Activated naive CD4-positive, alpha-beta T cell treated with anti-CD3 and anti-CD28 coated beads, Interleukin-2, amount 50 U/mL, for 16 hours (primary cell): Measurements from ENCODE around the gene BNC2.
"Not testable (repeated sequence)": the region's sequence is repeated elsewhere in the genome, so short reads cannot be mapped to it uniquely, and the experiment has no call there.

ENCODE experiments used
- DNase-seq: peaks from one replicate; pipeline ENCODE4 v3.0.0-alpha.2; 2020

Gene BNC2, protein sequence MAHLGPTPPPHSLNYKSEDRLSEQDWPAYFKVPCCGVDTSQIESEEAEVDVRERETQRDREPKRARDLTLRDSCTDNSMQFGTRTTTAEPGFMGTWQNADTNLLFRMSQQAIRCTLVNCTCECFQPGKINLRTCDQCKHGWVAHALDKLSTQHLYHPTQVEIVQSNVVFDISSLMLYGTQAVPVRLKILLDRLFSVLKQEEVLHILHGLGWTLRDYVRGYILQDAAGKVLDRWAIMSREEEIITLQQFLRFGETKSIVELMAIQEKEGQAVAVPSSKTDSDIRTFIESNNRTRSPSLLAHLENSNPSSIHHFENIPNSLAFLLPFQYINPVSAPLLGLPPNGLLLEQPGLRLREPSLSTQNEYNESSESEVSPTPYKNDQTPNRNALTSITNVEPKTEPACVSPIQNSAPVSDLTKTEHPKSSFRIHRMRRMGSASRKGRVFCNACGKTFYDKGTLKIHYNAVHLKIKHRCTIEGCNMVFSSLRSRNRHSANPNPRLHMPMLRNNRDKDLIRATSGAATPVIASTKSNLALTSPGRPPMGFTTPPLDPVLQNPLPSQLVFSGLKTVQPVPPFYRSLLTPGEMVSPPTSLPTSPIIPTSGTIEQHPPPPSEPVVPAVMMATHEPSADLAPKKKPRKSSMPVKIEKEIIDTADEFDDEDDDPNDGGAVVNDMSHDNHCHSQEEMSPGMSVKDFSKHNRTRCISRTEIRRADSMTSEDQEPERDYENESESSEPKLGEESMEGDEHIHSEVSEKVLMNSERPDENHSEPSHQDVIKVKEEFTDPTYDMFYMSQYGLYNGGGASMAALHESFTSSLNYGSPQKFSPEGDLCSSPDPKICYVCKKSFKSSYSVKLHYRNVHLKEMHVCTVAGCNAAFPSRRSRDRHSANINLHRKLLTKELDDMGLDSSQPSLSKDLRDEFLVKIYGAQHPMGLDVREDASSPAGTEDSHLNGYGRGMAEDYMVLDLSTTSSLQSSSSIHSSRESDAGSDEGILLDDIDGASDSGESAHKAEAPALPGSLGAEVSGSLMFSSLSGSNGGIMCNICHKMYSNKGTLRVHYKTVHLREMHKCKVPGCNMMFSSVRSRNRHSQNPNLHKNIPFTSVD

DNA sequence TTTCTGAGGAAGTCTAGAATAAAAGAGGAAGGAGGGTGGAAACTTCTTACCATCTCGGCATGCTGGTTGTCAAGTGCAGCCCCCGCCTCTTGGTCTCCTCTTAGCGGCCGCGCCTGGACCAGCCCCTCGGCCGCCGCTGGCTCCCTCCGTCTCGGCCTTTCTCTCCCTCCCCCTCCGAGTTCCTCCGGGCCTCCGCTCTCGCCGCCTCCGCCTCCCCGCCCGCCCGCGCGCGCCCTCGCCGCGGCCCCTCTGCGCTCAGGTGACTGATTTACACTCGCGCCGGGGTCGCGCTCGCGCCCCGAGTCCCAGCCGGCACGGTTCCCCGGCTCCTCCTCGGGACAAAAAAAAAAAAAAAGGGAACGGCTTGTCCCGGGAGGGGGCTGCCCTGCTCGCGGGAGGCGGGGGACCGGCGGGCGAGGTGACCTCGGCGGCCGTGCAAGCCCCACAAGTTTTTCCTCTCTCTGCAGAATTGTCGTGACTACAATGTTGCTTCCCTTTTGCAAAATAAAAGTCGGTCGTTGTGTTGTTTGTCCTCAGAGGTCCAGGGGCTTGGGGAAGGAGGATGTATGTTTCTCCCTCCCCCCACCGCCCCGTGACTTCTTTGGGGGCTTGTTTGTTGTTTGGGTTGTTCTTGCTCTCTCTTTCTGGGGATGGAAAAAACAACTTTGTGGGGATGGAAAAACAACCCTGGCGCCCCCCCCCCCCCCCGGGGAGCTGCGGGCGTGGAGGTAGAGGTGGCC is at the start of gene BNC2:
Gene BNC2, minus strand, starts transcription at position 75 of the 740 bp plus-strand sequence. Its CDS starts 22 bp downstream, at position 53.
- DNase-seq: no peak

DNA sequence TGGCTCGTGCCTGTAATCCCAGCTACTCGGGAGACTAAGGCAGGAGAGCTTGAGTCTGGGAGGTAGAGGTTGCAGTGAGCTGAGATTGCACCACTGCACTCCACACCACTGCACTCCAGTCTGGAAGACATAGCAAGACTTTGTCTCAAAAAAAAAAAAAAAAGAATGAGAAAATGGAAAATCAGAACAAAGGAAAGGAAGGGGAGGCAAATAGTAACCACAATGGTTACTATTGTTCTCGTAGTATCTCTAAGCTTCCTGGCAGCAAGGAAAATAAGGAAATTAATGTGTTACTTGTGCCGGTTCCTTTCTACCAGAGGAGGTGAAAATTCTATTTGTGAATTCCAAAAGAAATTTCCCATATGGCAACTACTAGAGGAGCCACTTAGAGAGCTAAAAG is 48.5 kb upstream of the BNC2 start:
- no peak for DNase-seq

DNA sequence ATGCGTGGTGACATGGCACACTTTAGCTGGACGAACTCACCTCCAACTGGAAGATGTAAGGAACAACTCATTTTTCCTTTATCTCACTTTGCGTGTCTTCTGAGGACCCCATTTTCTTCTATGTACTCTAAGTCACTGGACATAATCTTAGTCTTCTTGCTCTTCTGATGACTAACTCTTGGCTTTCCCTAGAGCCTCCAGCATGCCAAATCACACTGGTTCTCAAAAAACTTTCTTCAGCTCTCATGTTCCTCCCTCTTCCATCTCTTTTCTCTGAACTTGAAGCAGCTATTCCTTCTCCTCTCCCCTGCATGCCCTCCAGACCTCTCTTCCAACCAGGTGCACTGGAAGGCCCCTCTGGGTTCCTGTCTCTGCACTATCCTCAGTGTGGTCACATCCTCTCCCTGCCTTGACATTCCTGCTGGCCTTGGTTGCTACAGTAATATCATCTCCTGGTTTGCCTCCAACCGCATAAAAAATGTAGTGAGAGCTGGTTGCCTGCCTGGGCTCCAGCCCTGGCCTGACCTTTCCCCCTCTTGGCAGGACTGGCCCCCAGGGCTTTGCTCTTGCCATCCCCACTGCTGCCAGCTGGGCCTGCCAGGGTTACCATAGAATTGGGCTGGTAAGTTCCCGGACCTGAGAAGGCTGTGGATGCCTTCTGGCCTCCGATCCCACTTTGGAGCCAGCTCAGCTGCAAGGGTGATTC is 44.8 kb upstream of the BNC2 start:
- no peak for DNase-seq

DNA sequence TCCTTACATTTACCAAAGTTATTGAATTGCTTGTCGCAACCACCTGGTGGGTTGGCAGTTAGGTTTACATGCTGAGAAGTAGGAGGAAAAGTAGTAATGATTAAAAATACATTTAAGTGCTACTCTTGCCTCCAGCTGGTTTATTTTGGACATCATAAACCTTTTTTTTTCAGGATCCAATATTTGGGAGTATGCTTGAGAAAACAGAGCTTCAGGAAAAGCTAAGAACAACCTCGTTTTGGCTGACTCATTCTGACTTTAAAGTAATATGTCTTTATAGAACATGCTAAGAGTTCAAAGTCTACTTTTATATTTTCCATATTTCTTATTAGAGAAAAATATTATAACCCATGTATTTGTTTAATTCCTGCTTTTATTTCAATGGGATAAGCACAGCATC is 41.7 kb upstream of the BNC2 start:
- DNase-seq: no peak

DNA sequence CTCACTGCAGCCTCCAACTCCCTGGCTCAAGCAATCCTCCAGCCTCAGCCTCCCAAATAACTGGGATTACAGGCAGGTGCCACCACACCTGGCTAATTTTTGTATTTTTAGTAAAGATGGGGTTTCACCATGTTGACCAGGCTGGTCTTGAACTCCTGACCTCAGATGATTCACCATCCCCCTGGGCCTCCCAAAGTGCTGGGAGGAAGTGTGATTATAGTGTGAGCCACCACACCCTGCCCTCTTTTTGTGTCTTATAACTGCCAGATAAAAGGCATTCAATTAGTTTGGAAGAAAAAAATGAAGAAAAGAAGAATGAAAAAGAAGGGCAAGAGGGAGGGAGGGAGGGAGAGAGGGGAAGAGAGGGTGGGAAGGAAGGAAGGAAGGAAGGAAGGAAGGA is 37.7 kb upstream of the BNC2 start:
- DNase-seq: not testable (repeated sequence)

DNA sequence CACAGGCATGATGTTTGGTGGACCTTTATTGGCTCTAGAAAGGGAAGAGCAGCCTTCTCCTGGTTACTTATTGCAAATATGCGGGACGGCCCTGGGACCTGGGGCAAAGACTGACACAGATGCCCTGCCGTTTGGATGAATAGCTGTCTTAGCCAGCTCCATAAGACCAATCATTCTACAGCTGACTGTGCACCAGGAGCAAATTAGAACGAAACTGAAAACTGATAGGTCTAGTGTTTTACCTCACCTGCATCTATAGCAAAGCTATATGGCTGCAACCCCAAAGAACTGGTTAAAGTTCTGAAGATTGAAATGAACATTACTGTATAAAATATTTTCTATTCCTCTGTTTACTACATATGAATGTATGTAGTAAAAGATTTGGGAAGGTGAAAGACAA is 34.2 kb upstream of the BNC2 start:
- DNase-seq: no peak

DNA sequence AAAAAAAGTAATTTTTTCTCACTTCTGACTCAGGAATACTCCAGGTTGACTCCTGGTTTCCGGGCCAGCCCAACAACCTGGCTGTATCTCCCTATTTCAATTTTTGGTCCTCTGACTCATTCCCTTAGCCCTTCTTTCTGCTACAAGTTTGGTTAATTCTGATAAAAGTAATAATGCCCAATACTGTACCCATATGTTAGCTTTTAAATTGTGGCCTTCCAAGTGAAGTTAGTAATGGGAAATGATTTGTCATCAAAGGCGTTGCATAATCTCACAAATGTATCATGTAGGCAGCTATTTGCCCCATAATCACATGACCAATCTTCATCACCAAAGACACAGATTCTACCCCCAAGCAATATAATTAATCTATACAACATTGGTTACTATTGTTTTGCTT is 31.1 kb upstream of the BNC2 start:
- no peak for DNase-seq

DNA sequence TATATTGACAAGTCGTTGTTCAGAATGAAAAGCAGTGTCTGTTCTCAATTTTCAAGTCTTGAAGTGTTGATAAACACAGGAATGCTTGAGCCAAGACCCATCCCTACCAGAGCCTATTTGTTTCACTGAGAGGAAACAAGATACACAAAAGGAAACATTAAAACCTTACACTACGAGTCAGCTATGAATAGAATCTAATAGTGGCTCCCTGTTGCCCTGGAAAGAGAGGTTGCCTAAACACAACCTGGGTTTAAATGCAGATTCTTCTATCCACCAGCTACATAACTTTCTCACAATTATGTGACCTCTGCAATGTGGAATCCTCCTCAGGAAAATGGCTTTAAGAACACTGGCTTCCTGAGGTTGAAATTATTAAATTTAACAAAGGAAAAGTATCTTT is 29.1 kb upstream of the BNC2 start:
- DNase-seq: no peak

DNA sequence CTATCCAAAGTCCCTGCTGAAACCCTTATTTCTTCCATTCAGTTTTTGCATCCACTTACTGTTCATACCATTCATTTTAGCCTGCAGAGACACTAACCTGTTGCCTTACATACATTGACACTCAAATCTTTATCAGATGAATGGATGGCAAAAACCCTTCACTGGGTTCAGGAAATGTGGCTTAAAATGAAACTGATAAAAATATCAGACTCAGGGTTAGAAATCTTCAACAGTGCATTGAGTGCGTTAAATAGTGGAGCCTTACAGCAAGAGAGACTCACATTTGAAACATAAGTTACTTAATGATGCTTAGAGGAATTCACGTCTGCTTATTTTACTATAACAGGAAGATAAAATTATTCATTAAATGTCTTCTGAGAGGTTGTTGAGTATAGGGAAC is 28.0 kb upstream of the BNC2 start:
- no peak for DNase-seq

DNA sequence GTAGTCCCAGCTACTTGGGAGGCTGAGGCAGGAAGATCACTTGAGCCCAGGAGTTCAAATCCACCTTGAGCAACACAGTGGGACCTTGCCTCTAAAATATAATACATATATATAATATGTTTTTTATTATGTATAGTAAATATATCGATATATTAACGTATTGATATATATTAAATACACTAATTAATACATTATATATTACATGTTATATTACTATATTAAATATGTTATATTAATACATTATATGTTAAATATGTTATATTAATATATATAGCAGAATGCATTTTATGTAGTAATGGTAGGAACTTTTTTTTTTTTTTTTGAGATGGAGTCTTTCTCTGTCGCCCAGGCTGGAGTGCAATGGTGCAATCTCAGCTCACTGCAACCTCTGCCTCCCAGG is 18.1 kb upstream of the BNC2 start:
- no peak for DNase-seq

DNA sequence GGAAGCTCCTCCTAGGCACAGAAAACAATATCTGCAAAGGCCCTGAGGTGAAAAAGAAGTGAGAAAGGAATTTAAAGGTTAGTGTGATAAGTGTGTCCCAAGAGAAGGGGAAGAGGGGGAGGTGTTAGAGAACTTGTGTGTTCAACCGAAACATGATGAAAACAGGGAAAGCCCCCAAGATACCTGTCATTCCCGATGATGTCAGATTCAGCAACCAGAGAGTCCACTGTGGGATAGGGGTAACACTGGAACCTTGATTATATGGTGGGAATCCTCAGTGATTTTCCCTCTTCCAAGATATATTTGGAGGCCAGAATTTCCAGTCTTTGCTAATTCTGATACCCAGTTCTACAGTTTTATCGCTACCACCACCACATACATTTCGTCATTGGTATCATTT is 15.5 kb upstream of the BNC2 start:
- DNase-seq: no peak

DNA sequence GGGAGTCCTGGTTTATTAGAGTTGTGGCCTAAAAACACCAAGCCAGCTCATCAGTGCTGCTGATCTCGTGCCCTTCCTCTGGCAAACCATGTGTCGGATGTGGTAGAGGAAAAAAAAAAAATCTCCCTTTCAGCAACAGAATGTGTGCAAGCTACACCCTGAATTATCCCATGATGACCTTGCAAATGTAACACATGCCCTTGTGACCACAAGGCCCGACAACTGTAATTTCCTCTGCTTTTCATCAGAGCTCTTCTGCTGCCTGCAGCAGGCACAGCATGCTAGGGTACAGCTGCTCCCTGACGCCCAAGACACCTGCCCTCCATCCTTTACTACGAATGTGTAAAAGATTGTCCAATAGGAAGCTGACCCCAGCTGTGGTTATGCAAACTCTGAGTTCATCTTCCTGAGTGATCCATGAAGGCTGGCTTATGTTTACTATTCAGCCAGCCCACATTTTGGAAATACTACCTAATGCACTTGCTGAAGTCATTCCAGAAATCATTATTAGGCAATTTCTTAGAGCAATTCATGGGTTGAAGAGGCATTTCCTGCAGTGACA is 14.6 kb upstream of the BNC2 start:
- DNase-seq: no peak

DNA sequence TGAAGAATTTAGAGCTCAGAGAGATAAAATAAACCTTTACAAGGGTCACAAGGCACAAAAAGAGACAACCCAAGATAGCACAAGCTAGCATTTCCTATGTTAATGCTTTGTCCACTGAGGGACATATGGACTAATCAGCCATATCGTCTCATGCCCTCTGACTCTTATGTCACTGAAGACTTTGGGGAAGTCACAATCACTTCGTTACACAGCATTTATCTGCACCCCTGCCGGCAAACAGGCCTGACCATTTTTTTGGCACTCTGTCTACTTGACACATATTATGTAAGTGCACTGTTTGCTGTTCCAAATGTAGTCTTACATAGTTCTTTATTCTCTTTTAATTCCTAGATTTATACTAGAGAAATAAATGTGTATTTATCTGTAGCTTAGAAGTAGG is 13.9 kb upstream of the BNC2 start:
- DNase-seq: no peak

DNA sequence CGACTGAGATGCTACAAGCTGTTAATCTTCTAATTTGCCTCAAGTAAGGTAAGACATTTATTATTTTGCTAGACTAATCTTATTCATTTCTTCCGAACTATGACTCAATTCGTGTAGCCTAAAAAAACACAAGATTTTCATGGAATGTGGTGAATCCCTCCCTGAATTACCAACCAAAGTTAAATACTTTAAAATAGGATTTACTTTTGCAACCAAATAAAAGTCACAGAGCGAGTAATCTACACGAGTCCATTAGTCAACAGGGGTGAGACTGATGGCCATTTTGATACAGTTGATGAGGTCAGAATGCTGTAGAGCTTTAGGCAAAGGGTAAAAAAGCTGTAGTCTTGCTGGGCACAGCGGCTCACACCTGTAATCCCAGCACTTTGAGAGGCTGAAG is 13.1 kb upstream of the BNC2 start:
- DNase-seq: no peak

DNA sequence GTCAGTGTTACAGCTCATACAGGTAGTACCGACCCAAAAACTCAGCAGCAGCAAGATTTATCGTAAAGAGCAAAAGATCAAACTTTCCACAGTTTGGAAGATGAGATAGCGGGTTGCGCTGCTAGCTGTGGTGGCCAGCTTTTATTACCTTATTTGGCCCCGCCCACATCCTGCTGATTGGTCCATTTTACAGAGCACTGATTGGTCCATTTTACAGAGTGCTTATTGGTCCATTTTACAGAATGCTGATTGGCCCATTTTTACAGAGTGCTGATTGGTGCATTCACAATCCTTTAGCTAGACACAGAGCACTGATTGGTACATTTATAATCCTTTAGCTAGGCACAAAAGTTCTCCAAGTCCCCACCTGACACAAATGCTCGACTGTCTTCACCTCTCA is 12.0 kb upstream of the BNC2 start:
- not testable (repeated sequence) for DNase-seq

DNA sequence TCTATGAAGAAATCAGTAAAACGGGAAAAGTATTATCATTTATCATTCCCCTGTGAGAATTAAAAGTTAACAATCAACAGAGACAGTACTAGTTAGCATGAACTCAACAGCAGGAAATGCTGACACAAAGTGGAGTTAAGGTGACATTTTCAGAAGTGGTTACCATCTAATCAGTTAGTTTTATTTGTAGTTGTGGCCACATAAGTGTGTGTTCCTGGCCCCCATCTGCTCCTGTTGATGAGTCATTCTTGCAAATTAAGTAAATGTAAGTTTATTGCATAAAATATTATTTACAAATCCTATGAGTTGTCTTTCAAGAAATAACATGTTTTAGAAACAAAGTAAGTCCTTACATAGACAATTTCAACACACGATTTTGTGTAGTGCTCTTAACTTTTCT is 8.9 kb upstream of the BNC2 start:
- no peak for DNase-seq

DNA sequence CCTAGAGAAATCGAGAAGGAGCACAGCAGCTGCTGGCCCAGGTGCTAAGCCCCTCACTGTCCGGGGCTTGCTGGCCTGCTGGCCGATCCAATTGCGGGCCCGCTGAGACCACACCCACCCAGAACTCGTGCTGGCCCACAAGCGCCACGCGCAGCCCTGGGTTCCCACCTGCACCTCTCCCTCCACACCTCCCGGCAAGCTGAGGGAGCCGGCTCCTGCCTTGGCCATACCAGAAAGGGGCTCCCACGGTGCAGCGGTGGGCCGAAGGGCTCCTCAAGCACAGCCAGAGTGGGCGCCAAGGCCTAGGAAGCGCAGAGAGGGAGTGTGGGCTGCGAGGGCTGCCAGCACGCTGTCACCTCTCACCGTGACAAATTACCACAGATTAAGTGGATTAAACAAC is 6.8 kb upstream of the BNC2 start:
- no peak for DNase-seq

DNA sequence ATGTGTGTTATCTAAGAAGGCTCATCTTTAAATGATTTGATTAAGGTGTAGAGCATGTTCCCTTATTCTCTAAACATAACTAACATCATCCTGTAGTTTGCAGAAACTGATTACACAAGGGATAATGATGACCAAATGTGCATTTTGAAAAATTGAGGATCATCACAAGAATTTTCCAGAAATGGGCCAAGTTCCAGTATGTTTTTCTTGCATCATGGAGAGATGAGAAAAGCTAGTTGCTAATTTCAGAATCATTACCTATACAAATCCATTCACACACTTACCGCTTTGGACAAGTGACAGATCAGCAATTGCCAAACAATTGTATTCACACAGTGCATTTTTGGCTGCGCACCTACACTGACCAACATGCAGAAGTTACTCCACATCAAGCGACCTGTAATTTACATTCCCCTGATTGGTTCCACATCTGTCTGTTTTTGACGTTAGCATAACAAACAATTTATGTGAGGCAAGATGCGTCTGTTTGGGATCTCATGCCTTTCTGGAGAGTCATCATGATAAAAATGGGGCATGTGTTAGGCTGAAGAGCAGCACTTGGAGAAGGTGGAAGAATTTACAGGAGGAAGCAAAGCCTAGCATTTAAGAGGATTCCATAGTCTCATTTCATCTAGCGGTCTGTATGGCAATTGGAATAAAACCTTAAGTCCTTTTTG is 2.8 kb upstream of the BNC2 start:
- DNase-seq: no peak

DNA sequence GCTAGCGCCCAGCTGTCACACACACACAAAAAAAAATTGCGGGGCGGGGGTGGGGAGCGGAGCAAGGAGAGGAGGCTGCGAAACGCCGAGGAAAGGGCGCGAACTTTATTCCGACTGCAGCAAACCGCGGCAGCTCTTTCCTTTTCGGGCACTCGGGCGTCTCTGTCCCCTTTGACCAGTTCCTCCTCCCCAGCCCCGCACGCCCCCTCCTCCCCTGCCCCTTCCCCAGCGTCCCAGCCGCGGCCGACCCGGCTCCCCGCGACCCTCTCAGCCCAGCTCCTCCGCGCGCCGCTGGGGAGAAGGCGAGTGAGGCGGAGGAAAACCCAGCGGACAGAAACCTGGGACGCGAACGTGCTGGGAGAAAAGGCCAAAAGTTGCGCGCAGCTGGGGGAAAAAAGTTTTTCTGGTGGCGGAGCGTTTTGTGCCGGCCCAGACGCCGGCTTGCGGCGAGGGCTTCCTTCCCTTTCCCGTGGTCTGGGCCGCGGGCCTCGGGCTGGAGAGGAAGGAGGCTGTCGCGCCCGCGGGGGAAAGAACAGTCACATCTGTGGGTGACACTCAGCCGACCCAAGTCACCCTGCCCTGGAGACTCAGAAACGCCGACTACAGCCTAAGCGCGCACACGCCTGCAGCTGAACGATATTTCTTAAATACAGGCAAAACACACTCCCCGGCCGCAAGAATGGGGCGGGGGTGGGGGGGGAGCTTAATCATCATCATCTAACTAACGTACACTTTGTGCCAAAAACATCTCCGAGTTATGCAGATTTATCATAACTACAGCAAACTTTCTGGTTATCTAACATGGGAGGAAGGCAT is 1.1 kb upstream of the BNC2 start:
- DNase-seq: no peak

DNA sequence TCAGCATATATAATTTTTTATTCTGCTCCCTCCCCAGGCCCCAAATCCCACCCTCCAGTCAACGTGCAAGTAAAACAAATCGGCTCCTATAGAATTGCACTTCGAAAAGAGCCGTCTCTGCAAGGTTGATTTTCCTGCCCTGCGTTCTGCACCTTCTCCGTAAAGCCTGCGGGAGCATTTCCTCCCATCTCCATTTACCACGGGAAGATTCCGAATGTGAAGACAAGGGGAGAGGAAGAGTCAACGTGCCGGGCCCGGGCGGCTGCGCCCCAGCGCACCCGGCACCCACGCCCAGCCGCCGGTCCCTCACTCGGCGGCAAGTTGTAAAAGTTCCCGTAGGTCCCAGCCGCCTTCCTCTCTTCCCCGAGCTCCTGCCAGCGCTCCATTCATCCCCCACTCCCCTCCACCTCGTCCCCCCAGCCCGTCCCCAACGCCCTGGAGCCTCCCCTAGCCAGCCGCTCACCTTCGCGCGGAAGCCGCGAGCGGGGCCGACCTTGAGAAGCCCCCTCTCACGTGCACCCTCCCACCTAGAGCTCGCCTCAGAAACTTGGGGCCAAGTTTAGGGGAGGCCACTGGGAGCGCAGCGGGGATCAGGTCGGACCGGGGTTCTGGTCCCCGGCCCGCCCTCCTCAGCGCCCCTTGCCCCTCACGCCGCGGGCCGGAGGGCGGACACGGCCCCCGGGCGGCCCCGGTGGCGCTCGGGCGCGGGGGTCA is 431 bp downstream of the BNC2 start:
- no peak for DNase-seq
